Caco-2 (cell line): Measurements from ENCODE around the gene SPG7. TPM values are rescaled to one million over a fixed set of nuclear protein-coding genes. Genes with fewer than 3 reads are reported as not detected.

Experiments used
- BruUV-seq: library from RNA; stranded (reverse); fragments of 400-500 nt; replicated peaks from 2 replicates; lab custom pipeline; 2021; lab: Mats Ljungman, UMichigan
- CTCF ChIA-PET: fragments of 300-600 bp; sonication (Branson Sonifier 250); formaldehyde crosslinking; loops from one replicate; lab custom pipeline; 2022; ENCODE audit warnings: antibody characterized with exemption; lab: Charles Lee
- POLR2A ChIA-PET: fragments of 300-600 bp; sonication (Branson Sonifier 250); formaldehyde crosslinking; loops from one replicate; lab custom pipeline; 2022; ENCODE audit warnings: antibody characterized with exemption; lab: Charles Lee
- DNase-seq, 2 experiments: peaks; one replicate each; pipeline versions ENCODE4 v3.0.0 to v3.0.0-alpha.2; 2020 to 2022
- H3K27me3 ChIP-seq: replicated peaks from 2 replicates; pipeline ENCODE4 v1.6.0; 2011; ENCODE audit warnings: low read length; ENCODE audit not compliant: control insufficient read depth, insufficient read depth
- H3K36me3 ChIP-seq: 2 replicates; pipeline ENCODE4 v1.5.1; 2011; ENCODE audit warnings: low read length; ENCODE audit not compliant: control insufficient read depth, insufficient read depth
- H3K4me1 ChIP-seq: fragments of 250-450 bp; sonication (Bioruptor Pico); 2 replicates; pipeline ENCODE4 v1.5.1; 2020; ENCODE audit warnings: mild to moderate bottlenecking
- H3K4me3 ChIP-seq: 2 replicates; pipeline ENCODE4 v1.5.1; 2011; ENCODE audit warnings: low read depth, mild to moderate bottlenecking, control low read depth, low read length
- H3K9me3 ChIP-seq: fragments of 250-450 bp; sonication (Bioruptor Pico); 2 replicates; pipeline ENCODE4 v1.5.1; 2020; ENCODE audit warnings: mild to moderate bottlenecking, moderate library complexity
- H3K27ac Mint-ChIP-seq: one replicate; pipeline ENCODE4 v1.8.0; 2022; ENCODE audit warnings: mixed read lengths; ENCODE audit not compliant: unreplicated experiment
- H3K27me3 Mint-ChIP-seq: one replicate; pipeline ENCODE4 v1.8.0; 2022; ENCODE audit warnings: mixed read lengths; ENCODE audit not compliant: insufficient read depth, unreplicated experiment
- H3K36me3 Mint-ChIP-seq: one replicate; pipeline ENCODE4 v1.8.0; 2022; ENCODE audit warnings: mild to moderate bottlenecking, mixed read lengths; ENCODE audit not compliant: insufficient read depth, unreplicated experiment
- H3K4me1 Mint-ChIP-seq: one replicate; pipeline ENCODE4 v1.8.0; 2022; ENCODE audit warnings: low read depth, mixed read lengths; ENCODE audit not compliant: unreplicated experiment
- H3K4me3 Mint-ChIP-seq: one replicate; pipeline ENCODE4 v1.8.0; 2022; ENCODE audit warnings: mild to moderate bottlenecking, moderate library complexity, mixed read lengths; ENCODE audit not compliant: unreplicated experiment
- H3K9me3 Mint-ChIP-seq: one replicate; pipeline ENCODE4 v1.8.0; 2022; ENCODE audit warnings: mixed read lengths; ENCODE audit not compliant: unreplicated experiment
- CTCF ChIP-seq, 2 experiments: fragments of 200-600 bp in 1 of 2; IDR thresholded peaks; 1 replicate in 1 of 2; 2 replicates in 1 of 2; pipeline versions ENCODE4 v1.5.1 to v1.8.0; 2011 to 2022; ENCODE audit warnings: antibody characterized with exemption in 1 of 2, control low read depth in 1 of 2, inconsistent platforms in 1 of 2, low read depth in 1 of 2, low read length in 1 of 2, mild to moderate bottlenecking in 1 of 2, moderate library complexity in 1 of 2; ENCODE audit not compliant: insufficient read depth in 1 of 2, severe bottlenecking in 1 of 2, unreplicated experiment in 1 of 2
- intact Hi-C: fragments of 100-400 bp; cut with micrococcal nuclease; formaldehyde crosslinking; loops from one replicate; pipeline ENCODE4 v1.10.0; 2022; ENCODE audit not compliant: unreplicated experiment
- total RNA-seq: library from RNA; stranded (reverse); gene quantifications from 2 replicates; pipeline ENCODE4 v1.2.3, GENCODE V29; 2022

SPG7 gene
- total RNA-seq, 1 experiment from 2014 or later: 159 TPM

- DNase-seq: no peak
- H3K36me3 ChIP-seq: no peaks in the 10 kb centered on the region
- Mint-ChIP-seq H3K4me1 (peaks cover 20% of the 10 kb centered on the region), H3K27me3 (no peaks in the 10 kb centered on the region), H3K36me3 (peaks cover 31% of the 10 kb centered on the region), H3K27ac (peak overlapping the region; percentile 45), H3K4me3 (no peak overlapping the region), H3K9me3 (no peaks in the 10 kb centered on the region)
- ChIA-PET CTCF (interaction anchor here (0.6 to 0.7 kb wide), 2 partner anchors 53 to 374 kb away, joined by 3 to 5 read pairs; no protein-coding TSS in a partner anchor), POLR2A (interaction anchor here (1.2 kb wide), 1 partner anchor 133 kb away, joined by 3 read pairs; no protein-coding TSS in a partner anchor)
- no peak overlapping the region for H3K4me3 ChIP-seq
- no peaks in the 10 kb centered on the region for H3K9me3 ChIP-seq
- TF ChIP-seq CTCF (IDR thresholded peaks at IDR 0.05; ENCODE audit: insufficient read depth in 1 of 2, low read depth in 1 of 2, low read length in 1 of 2, severe bottlenecking in 1 of 2, unreplicated experiment in 1 of 2): no peak
- H3K27me3 ChIP-seq: no peaks in the 10 kb centered on the region
- BruUV-seq: no TSS peak
- peaks cover 43% of the 10 kb centered on the region for H3K4me1 ChIP-seq
- intact Hi-C loops: loop anchor here (10.0 kb wide), 1 partner anchor 99 kb away; no protein-coding TSS in a partner anchor
Measured at GRCh38 chr16:89504091-89504490, 4.1 kb upstream of the SPG7 start.

- Histone ChIP-seq H3K4me1 (peaks cover 47% of the 10 kb centered on the region), H3K27me3 (no peaks in the 10 kb centered on the region), H3K9me3 (no peaks in the 10 kb centered on the region), H3K4me3 (no peak overlapping the region), H3K36me3 (no peaks in the 10 kb centered on the region)
- peaks cover 39% of the 10 kb centered on the region for H3K36me3 Mint-ChIP-seq
- H3K4me1 Mint-ChIP-seq: peaks cover 20% of the 10 kb centered on the region
- no peaks in the 10 kb centered on the region for H3K27me3 Mint-ChIP-seq
- peak in 1 of 2 experiments; percentile 80 for DNase-seq
- ChIA-PET POLR2A (interaction anchor here (1.2 kb wide), 1 partner anchor 134 kb away, joined by 3 read pairs; no protein-coding TSS in a partner anchor), CTCF (interaction anchor here (1.2 kb wide), 1 partner anchor 52 kb away, joined by 3 read pairs; no protein-coding TSS in a partner anchor)
- H3K27ac Mint-ChIP-seq: peak overlapping the region; percentile 55
- BruUV-seq: no TSS peak
- intact Hi-C loops: loop anchor here (5.0 to 10.0 kb wide), 3 partner anchors 101 to 258 kb away; no protein-coding TSS in a partner anchor
- peak overlapping the region; percentile 56 for H3K4me3 Mint-ChIP-seq
- no peak for TF ChIP-seq CTCF (IDR thresholded peaks at IDR 0.05; ENCODE audit: insufficient read depth in 1 of 2, low read depth in 1 of 2, low read length in 1 of 2, severe bottlenecking in 1 of 2, unreplicated experiment in 1 of 2)
- H3K9me3 Mint-ChIP-seq: no peaks in the 10 kb centered on the region
Measured at GRCh38 chr16:89505204-89506112, 2.7 kb upstream of the SPG7 start.

GRCh38 chr16:89506113-89506504 is 2.1 kb upstream of the SPG7 start:
- DNase-seq: no peak
- H3K27me3 Mint-ChIP-seq: no peaks in the 10 kb centered on the region
- intact Hi-C loops: loop anchor here (5.0 to 10.0 kb wide), 3 partner anchors 101 to 259 kb away; no protein-coding TSS in a partner anchor
- Histone ChIP-seq H3K4me3 (no peak overlapping the region), H3K36me3 (no peaks in the 10 kb centered on the region), H3K9me3 (no peaks in the 10 kb centered on the region), H3K4me1 (peaks cover 47% of the 10 kb centered on the region), H3K27me3 (no peaks in the 10 kb centered on the region)
- CTCF ChIA-PET: interaction anchor here (1.2 kb wide), 1 partner anchor 51 kb away, joined by 3 read pairs; no protein-coding TSS in a partner anchor
- H3K4me1 Mint-ChIP-seq: peaks cover 20% of the 10 kb centered on the region
- no peaks in the 10 kb centered on the region for H3K9me3 Mint-ChIP-seq
- no peak for TF ChIP-seq CTCF (IDR thresholded peaks at IDR 0.05; ENCODE audit: insufficient read depth in 1 of 2, low read depth in 1 of 2, low read length in 1 of 2, severe bottlenecking in 1 of 2, unreplicated experiment in 1 of 2)
- POLR2A ChIA-PET: no interaction called here
- H3K36me3 Mint-ChIP-seq: peaks cover 41% of the 10 kb centered on the region
- H3K4me3 Mint-ChIP-seq: peak overlapping the region; percentile 95
- H3K27ac Mint-ChIP-seq: peak overlapping the region; percentile 55
- BruUV-seq: no TSS peak
